Liver (tissue), 9 donors: ENCODE results near the gene IDH3A. TPM values are rescaled to one million over a fixed set of nuclear protein-coding genes. Genes with fewer than 3 reads are reported as not detected.

Experiments
- DNase-seq: peaks from one replicate; pipeline ENCODE4 v3.0.0-alpha.2; 2017; ENCODE audit warnings: low spot score
- H3K27ac ChIP-seq, 2 donors: one replicate each; pipeline ENCODE4 v1.7.0; 2013; ENCODE audit warnings: inconsistent platforms in 2 of 2, low read length in 2 of 2, control low read depth in 1 of 2, low read depth in 1 of 2, mild to moderate bottlenecking in 1 of 2
- H3K27me3 ChIP-seq, 4 donors: one replicate each; pipeline versions ENCODE4 v1.6.1 to v1.7.0; 2013; ENCODE audit warnings: low read length in 3 of 4, inconsistent platforms in 1 of 4, mild to moderate bottlenecking in 1 of 4, moderate library complexity in 1 of 4; ENCODE audit not compliant: control insufficient read depth in 4 of 4, insufficient read depth in 4 of 4
- H3K36me3 ChIP-seq, 4 donors: one replicate each; pipeline versions ENCODE4 v1.6.1 to v1.7.0; 2013; ENCODE audit warnings: low read length in 3 of 4, mild to moderate bottlenecking in 3 of 4, low read depth in 1 of 4, moderate library complexity in 1 of 4; ENCODE audit not compliant: control insufficient read depth in 4 of 4, insufficient read depth in 3 of 4
- H3K4me1 ChIP-seq, 4 donors: one replicate each; pipeline versions ENCODE4 v1.6.1 to v1.7.0; 2013; ENCODE audit warnings: low read length in 3 of 4, mild to moderate bottlenecking in 3 of 4, moderate library complexity in 1 of 4; ENCODE audit not compliant: control insufficient read depth in 4 of 4, insufficient read depth in 4 of 4
- H3K4me3 ChIP-seq, 3 donors: one replicate each; pipeline versions ENCODE4 v1.6.1 to v1.7.0; 2013; ENCODE audit warnings: low read length in 3 of 3, control low read depth in 1 of 3, low read depth in 1 of 3, mild to moderate bottlenecking in 1 of 3
- H3K9ac ChIP-seq, 2 donors: one replicate each; pipeline ENCODE4 v1.7.0; 2013; ENCODE audit warnings: low read length in 2 of 2, mild to moderate bottlenecking in 2 of 2, moderate library complexity in 2 of 2, control low read depth in 1 of 2, low read depth in 1 of 2
- H3K9me3 ChIP-seq, 4 donors: one replicate each; pipeline versions ENCODE4 v1.6.1 to v1.7.0; 2013; ENCODE audit warnings: low read length in 3 of 4; ENCODE audit not compliant: control insufficient read depth in 4 of 4
- CTCF ChIP-seq: fragments of 150-350 bp; IDR thresholded peaks from 2 replicates; pipeline ENCODE4 v1.5.1; 2017; ENCODE audit warnings: improper control_type of control experiment, low read depth, low read length; ENCODE audit not compliant: missing input control
- EGR1 ChIP-seq, 2 donors: IDR thresholded peaks; 2 replicates each; pipeline ENCODE4 v1.6.1; 2016 to 2018; ENCODE audit warnings: antibody characterized with exemption in 2 of 2, low read depth in 2 of 2
- FOXA1 ChIP-seq: IDR thresholded peaks from 2 replicates; pipeline ENCODE4 v1.6.1; 2016; ENCODE audit warnings: antibody characterized with exemption
- FOXA2 ChIP-seq: IDR thresholded peaks from 2 replicates; pipeline ENCODE4 v1.6.1; 2016; ENCODE audit warnings: antibody characterized with exemption
- GABPA ChIP-seq, 2 donors: IDR thresholded peaks in 1 of 2; conservative IDR thresholded peaks in 1 of 2; 2 replicates each; pipeline ENCODE4 v1.6.1; 2016; ENCODE audit warnings: antibody characterized with exemption in 2 of 2, mild to moderate bottlenecking in 1 of 2, moderate library complexity in 1 of 2
- HNF4A ChIP-seq, 2 donors: conservative IDR thresholded peaks; 2 replicates each; pipeline ENCODE4 v1.6.1; 2016; ENCODE audit warnings: antibody characterized with exemption in 2 of 2, mild to moderate bottlenecking in 2 of 2
- HNF4G ChIP-seq: IDR thresholded peaks from 2 replicates; pipeline ENCODE4 v1.6.1; 2016; ENCODE audit warnings: antibody characterized with exemption
- JUND ChIP-seq, 2 donors: IDR thresholded peaks; 2 replicates each; pipeline ENCODE4 v1.6.1; 2016; ENCODE audit warnings: antibody characterized with exemption in 2 of 2
- MAX ChIP-seq: IDR thresholded peaks from 2 replicates; pipeline ENCODE4 v1.6.1; 2016; ENCODE audit warnings: antibody characterized with exemption
- NR2F2 ChIP-seq: IDR thresholded peaks from 2 replicates; pipeline ENCODE4 v1.6.1; 2016; ENCODE audit warnings: antibody characterized with exemption
- RAD21 ChIP-seq, 2 donors: IDR thresholded peaks; 2 replicates each; pipeline ENCODE4 v1.6.1; 2016; ENCODE audit warnings: antibody characterized with exemption in 2 of 2, mild to moderate bottlenecking in 2 of 2
- REST ChIP-seq: IDR thresholded peaks from 2 replicates; pipeline ENCODE4 v1.6.1; 2016; ENCODE audit warnings: antibody characterized with exemption, mild to moderate bottlenecking
- RXRA ChIP-seq, 2 donors: IDR thresholded peaks; 2 replicates each; pipeline ENCODE4 v1.6.1; 2017 to 2018; ENCODE audit warnings: antibody characterized with exemption in 2 of 2, mild to moderate bottlenecking in 1 of 2
- SP1 ChIP-seq: IDR thresholded peaks from 2 replicates; pipeline ENCODE4 v1.6.1; 2018; ENCODE audit warnings: antibody characterized with exemption, mild to moderate bottlenecking
- YY1 ChIP-seq: IDR thresholded peaks from 2 replicates; pipeline ENCODE4 v1.6.1; 2016; ENCODE audit warnings: antibody characterized with exemption, mild to moderate bottlenecking
- ZBTB33 ChIP-seq: IDR thresholded peaks from 2 replicates; pipeline ENCODE4 v1.6.1; 2016; ENCODE audit warnings: antibody characterized with exemption
- WGBS: extraction: QIAGEN DNeasy Blood & Tissue Kit; methylation state at CpG from one replicate; pipeline ENCODE4 v1.1.7; 2013; 5-methylcytosine and 5-hydroxymethylcytosine counted together
- polyA plus RNA-seq, 2 donors: library from polyadenylated mRNA; stranded (reverse) in 1 of 2; unstranded in 1 of 2; fragments of 200-250 nt in 1 of 2; fragments of >200 nt in 1 of 2; fragmentation: Nextera tagmentation in 1 of 2; extraction: Ambion mirVana in 1 of 2; gene quantifications; one replicate each; pipeline versions ENCODE4 v1.2.1 to v1.2.3, GENCODE V29; 2013 to 2015
- total RNA-seq, 2 donors: library from RNA; depleted of rRNA; stranded (reverse); fragments of >200 nt; gene quantifications; one replicate each; pipeline ENCODE4 v1.2.3, GENCODE V29; 2014
- donor health status: healthy.
- donor health status: healthy.
- donor health status: healthy.
- donor health status: healthy.
- donor health status: healthy.

IDH3A gene
- total and polyA plus RNA-seq, 4 donors, result 13.5 to 51.7 (median 24.0) TPM

- DNase-seq, result no peak
Observed at GRCh38 chr15:78194568-78194925, 45.4 kb downstream of the IDH3A start.

GRCh38 chr15:78195735-78196201 is 46.6 kb downstream of the IDH3A start:
- H3K9me3 ChIP-seq, result no peaks in the 10 kb centered on the region
- H3K4me3 ChIP-seq, result no peak overlapping the region
- no peak overlapping the region for H3K9ac ChIP-seq
- H3K4me1 ChIP-seq, result no peaks in the 10 kb centered on the region
- no peaks in the 10 kb centered on the region for H3K27me3 ChIP-seq
- H3K27ac ChIP-seq, result no peak overlapping the region
- DNase-seq, result peak; percentile 47
- TF ChIP-seq JUND (IDR thresholded peaks at IDR 0.05) (no peak), CTCF (peak; percentile 80), MAX (no peak), RAD21 (IDR thresholded peaks at IDR 0.05) (peak; percentile 93 to 97)
- WGBS, result 18% methylated on average over 7 of the region's 7 CpGs
- no peaks in the 10 kb centered on the region for H3K36me3 ChIP-seq

More at GRCh38 chr15:78194568-78194925, 45.4 kb downstream of the IDH3A start:
- no peaks in the 10 kb centered on the region for H3K36me3 ChIP-seq
- no peaks in the 10 kb centered on the region for H3K4me1 ChIP-seq
- H3K9me3 ChIP-seq, result no peaks in the 10 kb centered on the region
- whole genome bisulfite sequencing, result 92% methylated on average over 15 of the region's 15 CpGs
- no peaks in the 10 kb centered on the region for H3K27me3 ChIP-seq
- no peak overlapping the region for H3K9ac ChIP-seq
- H3K27ac ChIP-seq, result no peak overlapping the region
- no peak for TF ChIP-seq GABPA (IDR thresholded peaks at IDR 0.05 in 1 of 2, conservative IDR thresholded peaks at IDR 0.05 in 1 of 2)
- no peak for TF ChIP-seq JUND (IDR thresholded peaks at IDR 0.05)
- TF ChIP-seq RAD21 (IDR thresholded peaks at IDR 0.05), result no peak
- no peak for TF ChIP-seq YY1
- no peak overlapping the region for H3K4me3 ChIP-seq

GRCh38 chr15:78197632-78198031 is 48.5 kb downstream of the IDH3A start:
- no peak for DNase-seq
- TF ChIP-seq MAX, result no peak
- no peak for TF ChIP-seq ZBTB33
- no peak for TF ChIP-seq HNF4G
- TF ChIP-seq HNF4A (conservative IDR thresholded peaks at IDR 0.05), result no peak
- no peak for TF ChIP-seq YY1
- no peak for TF ChIP-seq FOXA2
- TF ChIP-seq SP1, result no peak
- TF ChIP-seq GABPA (IDR thresholded peaks at IDR 0.05 in 1 of 2, conservative IDR thresholded peaks at IDR 0.05 in 1 of 2), result no peak
- no peak for TF ChIP-seq FOXA1
- TF ChIP-seq RXRA (IDR thresholded peaks at IDR 0.05), result no peak
- TF ChIP-seq CTCF, result no peak
- TF ChIP-seq REST, result no peak
- TF ChIP-seq NR2F2, result no peak
- TF ChIP-seq RAD21 (IDR thresholded peaks at IDR 0.05), result no peak
- TF ChIP-seq EGR1 (IDR thresholded peaks at IDR 0.05; ENCODE audit: low read depth in 2 of 2), result no peak
- Histone ChIP-seq H3K9me3 (no peaks in the 10 kb centered on the region), H3K9ac (no peak overlapping the region), H3K27ac (no peak overlapping the region), H3K27me3 (no peaks in the 10 kb centered on the region), H3K36me3 (no peaks in the 10 kb centered on the region), H3K4me1 (no peaks in the 10 kb centered on the region), H3K4me3 (no peak overlapping the region)
- 75% methylated on average over 7 of the region's 7 CpGs for WGBS
